HEK293 (cell line): ENCODE measurements around the gene HOTAIR.

Experiments
- CTCF ChIA-PET: fragments of 350-600 bp; formaldehyde crosslinking; extraction: SDS; loops from one replicate; lab custom pipeline; 2021; ENCODE audit warnings: antibody characterized with exemption; lab: Yijun Ruan, JAX
- POLR2A ChIA-PET: fragments of 300-600 bp; formaldehyde crosslinking; extraction: SDS; loops from one replicate; lab custom pipeline; 2020; ENCODE audit warnings: antibody characterized with exemption, inconsistent platforms; lab: Yijun Ruan, JAX
- H3K27ac ChIP-seq: fragments of 200-500 bp; sonication (Bioruptor generic); 2 replicates; pipeline ENCODE4 v1.5.1; 2014; ENCODE audit warnings: low read depth, low read length, control low read depth, inconsistent platforms; ENCODE audit errors: extremely low read depth
- H3K36me3 ChIP-seq, 2 experiments: fragments of 200-500 bp in 1 of 2; sonication (Bioruptor generic) in 1 of 2; 1 replicate in 1 of 2; 2 replicates in 1 of 2; pipeline ENCODE4 v1.5.1; 2014 to 2017; ENCODE audit warnings: inconsistent platforms in 2 of 2, low read length in 2 of 2; ENCODE audit not compliant: control insufficient read depth in 2 of 2, insufficient read depth in 1 of 2
- H3K4me1 ChIP-seq: fragments of 200-500 bp; sonication (Bioruptor generic); 2 replicates; pipeline ENCODE4 v1.5.1; 2014; ENCODE audit warnings: mild to moderate bottlenecking, low read length, inconsistent platforms; ENCODE audit not compliant: control insufficient read depth, insufficient read depth
- H3K4me3 ChIP-seq: 2 replicates; pipeline ENCODE4 v1.5.1; 2011; ENCODE audit warnings: low read depth, mild to moderate bottlenecking, control low read depth, low read length, moderate library complexity
- H3K9me3 ChIP-seq: fragments of 200-500 bp; sonication (Bioruptor generic); 2 replicates; pipeline ENCODE4 v1.5.1; 2014; ENCODE audit warnings: low read depth, low read length, inconsistent platforms; ENCODE audit not compliant: control insufficient read depth, insufficient read depth
- EGR2 ChIP-seq: fragments of 450-650 bp; formaldehyde crosslinking; IDR thresholded peaks from 2 replicates; pipeline ENCODE4 v1.5.1; 2016; ENCODE audit warnings: low read depth, missing biosample characterization, missing genetic modification characterization
- GLI2 ChIP-seq: fragments of 450-650 bp; formaldehyde crosslinking; IDR thresholded peaks from 2 replicates; pipeline ENCODE4; 2017; ENCODE audit warnings: missing biosample characterization, missing genetic modification characterization, low read depth, borderline replicate concordance
- YY1 ChIP-seq: fragments of 450-650 bp; formaldehyde crosslinking; IDR thresholded peaks from 2 replicates; pipeline ENCODE4 v1.5.1; 2018; ENCODE audit warnings: missing biosample characterization, missing genetic modification characterization
- ZBTB17 ChIP-seq: fragments of 450-650 bp; formaldehyde crosslinking; IDR thresholded peaks from 2 replicates; pipeline ENCODE4 v1.5.1; 2016; ENCODE audit warnings: missing biosample characterization, missing genetic modification characterization
- ZBTB8A ChIP-seq: fragments of 450-650 bp; formaldehyde crosslinking; IDR thresholded peaks from 2 replicates; pipeline ENCODE4 v1.5.1; 2016; ENCODE audit warnings: missing biosample characterization, missing genetic modification characterization
- ZFHX2 ChIP-seq: fragments of 450-650 bp; formaldehyde crosslinking; conservative IDR thresholded peaks from 2 replicates; pipeline ENCODE4 v1.5.1; 2016; ENCODE audit warnings: missing biosample characterization, missing genetic modification characterization
- ZNF140 ChIP-seq: fragments of 450-650 bp; formaldehyde crosslinking; IDR thresholded peaks from 2 replicates; pipeline ENCODE4 v1.5.1; 2016; ENCODE audit warnings: missing biosample characterization, missing genetic modification characterization
- ZNF184 ChIP-seq: fragments of 450-650 bp; IDR thresholded peaks from 2 replicates; pipeline ENCODE4 v1.5.1; 2018; ENCODE audit warnings: missing biosample characterization, mild to moderate bottlenecking, missing genetic modification characterization
- ZNF221 ChIP-seq: fragments of 450-650 bp; formaldehyde crosslinking; IDR thresholded peaks from 2 replicates; pipeline ENCODE4 v1.5.1; 2017; ENCODE audit warnings: missing biosample characterization, missing genetic modification characterization, borderline replicate concordance
- ZNF423 ChIP-seq: fragments of 450-650 bp; formaldehyde crosslinking; IDR thresholded peaks from 2 replicates; pipeline ENCODE4 v1.5.1; 2016; ENCODE audit warnings: missing biosample characterization, missing genetic modification characterization
- TF ChIP-seq, protein P1 (sequence below): fragments of 450-650 bp; formaldehyde crosslinking; IDR thresholded peaks from 2 replicates; pipeline ENCODE4 v1.5.1; 2016; ENCODE audit warnings: missing biosample characterization, missing genetic modification characterization

HOTAIR gene

GRCh38 chr12:53931844-53932581, 42.7 kb downstream of the HOTAIR start:
- TF ChIP-seq ZNF184 (tag by site-specific recombination), result no peak
- no peak for TF ChIP-seq ZNF221 (tag by site-specific recombination)
- TF ChIP-seq ZNF423 (tag by site-specific recombination), result no peak
- TF ChIP-seq, protein P1, sequence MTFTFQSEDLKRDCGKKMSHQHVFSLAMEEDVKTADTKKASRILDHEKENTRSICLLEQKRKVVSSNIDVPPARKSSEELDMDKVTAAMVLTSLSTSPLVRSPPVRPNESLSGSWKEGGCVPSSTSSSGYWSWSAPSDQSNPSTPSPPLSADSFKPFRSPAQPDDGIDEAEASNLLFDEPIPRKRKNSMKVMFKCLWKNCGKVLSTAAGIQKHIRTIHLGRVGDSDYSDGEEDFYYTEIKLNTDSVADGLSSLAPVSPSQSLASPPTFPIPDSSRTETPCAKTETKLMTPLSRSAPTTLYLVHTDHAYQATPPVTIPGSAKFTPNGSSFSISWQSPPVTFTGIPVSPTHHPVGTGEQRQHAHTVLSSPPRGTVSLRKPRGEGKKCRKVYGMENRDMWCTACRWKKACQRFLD (tag by site-specific recombination), result no peak
- Histone ChIP-seq H3K36me3 (no peaks in the 10 kb centered on the region), H3K27ac (no peak overlapping the region), H3K4me1 (no peaks in the 10 kb centered on the region), H3K4me3 (no peak overlapping the region), H3K9me3 (no peaks in the 10 kb centered on the region)
- POLR2A ChIA-PET, result no interaction called here
- CTCF ChIA-PET, result interaction anchor here (0.9 to 2.1 kb wide), 3 partner anchors 140 to 287 kb away, joined by 4 to 9 read pairs (median 9); no protein-coding TSS in a partner anchor

DNA sequence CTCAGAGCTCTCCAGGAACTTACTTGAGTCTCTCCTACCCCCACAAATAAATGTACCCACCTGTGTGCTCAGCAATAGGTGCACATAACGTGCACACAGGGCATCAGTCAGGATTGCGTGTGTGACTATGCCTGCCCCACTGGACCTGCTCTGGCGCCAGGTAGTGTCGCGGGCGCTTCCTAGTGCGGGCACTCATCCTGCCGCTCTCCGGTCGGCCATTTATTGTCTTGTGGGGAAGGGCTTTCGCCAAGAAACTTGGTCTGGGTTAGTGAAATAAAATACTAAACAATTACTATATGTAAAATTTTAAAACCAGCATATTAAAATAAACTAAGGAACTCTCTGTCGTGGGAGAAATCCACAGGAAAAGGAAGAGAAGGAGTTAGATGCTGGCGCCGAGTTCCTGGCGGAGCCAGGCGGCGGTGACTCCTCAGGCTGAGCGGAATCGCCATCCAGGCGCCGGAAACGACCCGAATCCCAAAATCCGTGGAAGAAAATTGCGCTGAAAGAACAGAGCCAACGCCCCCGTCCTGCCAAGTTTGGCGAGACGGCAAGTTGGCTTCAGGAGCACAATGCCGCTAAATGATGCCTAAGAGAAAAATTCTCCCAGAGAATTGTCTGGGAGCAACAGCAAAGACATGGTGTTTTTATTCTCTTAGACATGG, 44.0 kb downstream of the HOTAIR start:
- POLR2A ChIA-PET, result no interaction called here
- Histone ChIP-seq H3K27ac (no peak overlapping the region), H3K4me1 (no peaks in the 10 kb centered on the region), H3K36me3 (no peaks in the 10 kb centered on the region), H3K4me3 (no peak overlapping the region), H3K9me3 (no peaks in the 10 kb centered on the region)
- TF ChIP-seq ZNF140 (0 out of 2 replicates have a peak, but pooled peaks have one; percentile 16), GLI2 (tag by site-specific recombination) (no peak)
- CTCF ChIA-PET, result no interaction called here

GRCh38 chr12:53929527-53929926, 45.2 kb downstream of the HOTAIR start:
- TF ChIP-seq YY1 (tag by site-specific recombination), result no peak
- TF ChIP-seq ZBTB17, result peak; percentile 61
- Histone ChIP-seq H3K4me3 (no peak overlapping the region), H3K27ac (no peak overlapping the region), H3K4me1 (no peaks in the 10 kb centered on the region), H3K9me3 (no peaks in the 10 kb centered on the region), H3K36me3 (no peaks in the 10 kb centered on the region)
- POLR2A ChIA-PET, result interaction anchor here (3.4 kb wide), 1 partner anchor 9 kb away, joined by 12 read pairs; the partner anchor contains the start of gene HOXC13
- CTCF ChIA-PET, result interaction anchor here (0.6 to 1.5 kb wide), 5 partner anchors 14 to 138 kb away, joined by 3 read pairs; partner anchors contain the start of gene HOXC10

DNA sequence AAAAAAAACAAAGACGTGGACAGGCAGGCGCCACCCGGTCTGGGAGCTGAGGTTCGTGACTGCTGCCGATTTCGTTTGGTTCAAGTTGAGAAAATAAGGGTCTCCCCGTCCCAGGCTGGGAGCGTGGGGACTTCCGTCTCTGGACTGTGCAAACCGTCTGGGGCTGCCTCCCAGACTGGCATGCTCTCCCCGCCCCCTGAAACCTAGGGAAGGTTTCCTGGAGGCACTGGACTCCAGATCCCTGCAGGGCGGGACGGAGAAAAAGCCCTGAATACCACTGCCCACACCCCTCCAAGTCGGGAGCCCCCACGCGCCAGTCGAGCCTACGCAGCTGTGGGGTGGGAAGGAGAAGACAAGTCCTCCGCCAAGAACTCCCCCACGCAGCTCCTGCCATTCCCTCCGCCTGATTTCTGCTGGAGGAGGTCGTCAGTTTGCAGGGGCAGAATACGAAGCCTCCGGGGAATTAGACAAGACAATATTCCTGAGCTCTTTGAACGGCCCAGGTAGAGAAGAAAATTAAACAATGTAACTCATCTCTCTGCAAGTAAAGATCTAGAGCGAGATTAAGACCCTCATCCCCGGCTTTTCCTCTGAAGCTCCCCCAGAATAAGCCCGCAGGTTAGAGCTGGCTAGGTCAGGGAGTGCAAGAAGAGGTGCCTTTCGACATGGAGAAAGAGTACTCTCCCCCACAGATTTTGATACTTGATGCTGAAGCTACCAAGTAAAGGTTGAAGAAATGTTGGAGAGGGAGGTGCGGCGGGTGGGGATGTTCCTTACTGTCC, 46.5 kb downstream of the HOTAIR start:
- no peaks in the 10 kb centered on the region for H3K9me3 ChIP-seq
- TF ChIP-seq ZFHX2 (tag by site-specific recombination) (peak; percentile 55), ZBTB8A (tag by site-specific recombination) (no peak), EGR2 (tag by site-specific recombination) (peak; percentile 85)
- TF ChIP-seq, all 188 proteins: peak for 2
- Histone ChIP-seq H3K36me3 (no peaks in the 10 kb centered on the region), H3K4me1 (no peaks in the 10 kb centered on the region), H3K27ac (no peak overlapping the region), H3K4me3 (peak overlapping the region; percentile 23)
- ChIA-PET CTCF (interaction anchor here (0.6 to 1.5 kb wide), 5 partner anchors 13 to 379 kb away, joined by 3 to 5 read pairs (median 3); no protein-coding TSS in a partner anchor), POLR2A (interaction anchor here (3.4 kb wide), 1 partner anchor 10 kb away, joined by 12 read pairs; the partner anchor contains the start of gene HOXC13)
